ENCODE data around the gene EVC. TPM values are rescaled to one million over a fixed set of nuclear protein-coding genes. Genes with fewer than 3 reads are reported as not detected.
"Not testable (repeated sequence)": the region's sequence is repeated elsewhere in the genome, so short reads cannot be mapped to it uniquely, and the experiment has no call there.

Gene EVC
- total RNA-seq, 1 donor from 2014 or later, result 2.4 TPM

GRCh38 chr4:5827108-5828004 is 116.4 kb downstream of the EVC start:
- DNase-seq (ENCODE audit: low spot score in 2 of 2), result no peak
- FAIRE-seq, result no peak

- DNase-seq (ENCODE audit: low spot score in 2 of 2) (no peak), FAIRE-seq (no peak)
These were observed 117.0 kb downstream of the EVC start for GRCh38 chr4:5828005-5828391.

GRCh38 chr4:5836943-5837342 is 125.9 kb downstream of the EVC start:
- FAIRE-seq, result no peak

GRCh38 chr4:5837483-5837882 is 126.5 kb downstream of the EVC start:
- not testable (repeated sequence) for DNase-seq (ENCODE audit: low spot score in 2 of 2); FAIRE-seq

More at GRCh38 chr4:5836943-5837342, 125.9 kb downstream of the EVC start:
- DNase-seq (ENCODE audit: low spot score in 2 of 2), result no peak

- FAIRE-seq, result no peak
- DNase-seq (ENCODE audit: low spot score in 2 of 2), result no peak
These were observed 128.3 kb downstream of the EVC start for GRCh38 chr4:5839332-5839731.

- FAIRE-seq (no peak), DNase-seq (ENCODE audit: low spot score in 2 of 2) (peak in 1 of 2 donors; percentile 45)
These were observed 129.0 kb downstream of the EVC start for GRCh38 chr4:5839751-5840674.

GRCh38 chr4:5842456-5842855 is 131.5 kb downstream of the EVC start:
- no peak for DNase-seq (ENCODE audit: low spot score in 2 of 2)
- FAIRE-seq, result no peak

GRCh38 chr4:5843573-5844530 is 132.9 kb downstream of the EVC start:
- DNase-seq (ENCODE audit: low spot score in 2 of 2) (no peak), FAIRE-seq (no peak)

- no peak for DNase-seq (ENCODE audit: low spot score in 2 of 2)
- no peak for FAIRE-seq
These were observed 134.3 kb downstream of the EVC start for GRCh38 chr4:5845035-5845905.

- no peak for DNase-seq (ENCODE audit: low spot score in 2 of 2)
- FAIRE-seq, result no peak
These were observed 140.8 kb downstream of the EVC start for GRCh38 chr4:5851637-5852301.

GRCh38 chr4:5852523-5853202 is 141.7 kb downstream of the EVC start:
- no peak for DNase-seq (ENCODE audit: low spot score in 2 of 2)
- no peak for FAIRE-seq

- no peak for FAIRE-seq
These were observed 143.9 kb downstream of the EVC start for GRCh38 chr4:5854929-5855328.

GRCh38 chr4:5856362-5856761 is 145.4 kb downstream of the EVC start:
- not testable (repeated sequence) for FAIRE-seq; DNase-seq (ENCODE audit: low spot score in 2 of 2)

More at GRCh38 chr4:5854929-5855328, 143.9 kb downstream of the EVC start:
- no peak for DNase-seq (ENCODE audit: low spot score in 2 of 2)

GRCh38 chr4:5857199-5857598 is 146.2 kb downstream of the EVC start:
- FAIRE-seq (no peak), DNase-seq (ENCODE audit: low spot score in 2 of 2) (no peak)

- DNase-seq (ENCODE audit: low spot score in 2 of 2), result peak in 1 of 2 donors; percentile 38
These were observed 147.2 kb downstream of the EVC start for GRCh38 chr4:5858020-5858769.

GRCh38 chr4:5863461-5864113 is 152.6 kb downstream of the EVC start:
- FAIRE-seq (no peak), DNase-seq (ENCODE audit: low spot score in 2 of 2) (peak in 1 of 2 donors; percentile 42)

More at GRCh38 chr4:5858020-5858769, 147.2 kb downstream of the EVC start:
- FAIRE-seq, result no peak
